ENCODE data around the gene MRFAP1.

MRFAP1 gene

GRCh38 chr4:6632125-6632524, 8.4 kb upstream of the MRFAP1 start:
- no peak overlapping the region for H3K4me3 ChIP-seq (ENCODE audit: low read depth, low read length)
- no peaks in the 10 kb centered on the region for H3K9me3 ChIP-seq (ENCODE audit: severe bottlenecking)
- no peaks in the 10 kb centered on the region for H3K36me3 ChIP-seq
- H3K27me3 ChIP-seq (ENCODE audit: insufficient read depth, low read depth, severe bottlenecking), result no peaks in the 10 kb centered on the region
- TF ChIP-seq CTCF (IDR thresholded peaks at IDR 0.05; ENCODE audit: low read depth, low read length), result no peak
- DNase-seq, result no peak
- no peak overlapping the region for H3K27ac ChIP-seq

GRCh38 chr4:6633091-6633906, 7.2 kb upstream of the MRFAP1 start:
- no peak for TF ChIP-seq CTCF (IDR thresholded peaks at IDR 0.05; ENCODE audit: low read depth, low read length)
- no peak overlapping the region for H3K4me3 ChIP-seq (ENCODE audit: low read depth, low read length)
- H3K9me3 ChIP-seq (ENCODE audit: severe bottlenecking), result no peaks in the 10 kb centered on the region
- H3K36me3 ChIP-seq, result no peaks in the 10 kb centered on the region
- peak; percentile 88 for DNase-seq
- no peaks in the 10 kb centered on the region for H3K27me3 ChIP-seq (ENCODE audit: insufficient read depth, low read depth, severe bottlenecking)
- no peak overlapping the region for H3K27ac ChIP-seq

GRCh38 chr4:6634746-6635145, 5.7 kb upstream of the MRFAP1 start:
- H3K36me3 ChIP-seq, result no peaks in the 10 kb centered on the region
- DNase-seq, result no peak
- TF ChIP-seq CTCF (IDR thresholded peaks at IDR 0.05; ENCODE audit: low read depth, low read length), result no peak
- H3K4me3 ChIP-seq (ENCODE audit: low read depth, low read length), result no peak overlapping the region
- H3K27ac ChIP-seq, result no peak overlapping the region
- H3K9me3 ChIP-seq (ENCODE audit: severe bottlenecking), result no peaks in the 10 kb centered on the region
- no peaks in the 10 kb centered on the region for H3K27me3 ChIP-seq (ENCODE audit: insufficient read depth, low read depth, severe bottlenecking)

GRCh38 chr4:6639137-6639680, 1.3 kb upstream of the MRFAP1 start:
- TF ChIP-seq CTCF (IDR thresholded peaks at IDR 0.05; ENCODE audit: low read depth, low read length), result no peak
- Histone ChIP-seq H3K27me3 (ENCODE audit: insufficient read depth, low read depth, severe bottlenecking) (no peaks in the 10 kb centered on the region), H3K4me3 (ENCODE audit: low read depth, low read length) (no peak overlapping the region), H3K36me3 (peaks cover 23% of the 10 kb centered on the region), H3K27ac (no peak overlapping the region), H3K9me3 (ENCODE audit: severe bottlenecking) (no peaks in the 10 kb centered on the region)
- DNase-seq, result no peak

GRCh38 chr4:6641164-6641970, 882 bp downstream of the MRFAP1 start:
- H3K36me3 ChIP-seq, result peaks cover 23% of the 10 kb centered on the region
- H3K4me3 ChIP-seq (ENCODE audit: low read depth, low read length), result peak overlapping the region; percentile 75
- peak overlapping the region; percentile 79 for H3K27ac ChIP-seq
- DNase-seq, result peak; percentile 35
- H3K9me3 ChIP-seq (ENCODE audit: severe bottlenecking), result no peaks in the 10 kb centered on the region
- TF ChIP-seq CTCF (IDR thresholded peaks at IDR 0.05; ENCODE audit: low read depth, low read length), result no peak
- H3K27me3 ChIP-seq (ENCODE audit: insufficient read depth, low read depth, severe bottlenecking), result no peaks in the 10 kb centered on the region

Data from WERI-Rb-1 (cell line).